Heart right ventricle (tissue), 16 donors: Measurements from ENCODE around the gene ADSS2. TPM values are rescaled to one million over a fixed set of nuclear protein-coding genes. Genes with fewer than 3 reads are reported as not detected.

Experiments used
- ATAC-seq, 8 donors: fragments of 200-7000 bp; cut with Tn5 transposase; one replicate each; pipeline ENCODE4 v1.9.1; 2020; ENCODE audit warnings: mild to moderate bottlenecking in 8 of 8, moderate library complexity in 8 of 8, moderate number of reproducible peaks in 1 of 8
- DNase-seq, 2 donors: peaks; one replicate each; pipeline ENCODE4 v3.0.0-alpha.2; 2020
- H3K27ac ChIP-seq, 10 donors: fragments of 200-600 bp; sonication (generic) in 2 of 10; one replicate each; pipeline versions ENCODE4 v1.5.0 to v1.8.0; 2020 to 2022; ENCODE audit warnings: mild to moderate bottlenecking in 3 of 10
- H3K27me3 ChIP-seq, 7 donors: fragments of 200-600 bp; one replicate each; pipeline ENCODE4 v1.8.0; 2021 to 2022; ENCODE audit warnings: mild to moderate bottlenecking in 2 of 7
- H3K36me3 ChIP-seq, 9 donors: fragments of 200-600 bp; sonication (generic) in 1 of 9; one replicate each; pipeline versions ENCODE4 v1.5.0 to v1.8.0; 2020 to 2022; ENCODE audit warnings: mild to moderate bottlenecking in 2 of 9
- H3K4me1 ChIP-seq, 9 donors: fragments of 200-600 bp; sonication (generic) in 1 of 9; one replicate each; pipeline versions ENCODE4 v1.5.0 to v1.8.0; 2020 to 2022; ENCODE audit warnings: mild to moderate bottlenecking in 4 of 9
- H3K4me3 ChIP-seq, 10 donors: fragments of 200-600 bp; sonication (generic) in 2 of 10; one replicate each; pipeline versions ENCODE4 v1.5.0 to v1.8.0; 2020 to 2022; ENCODE audit warnings: mild to moderate bottlenecking in 7 of 10, moderate library complexity in 2 of 10
- H3K9me3 ChIP-seq, 11 donors: fragments of 200-600 bp in 10 of 11; sonication (generic) in 2 of 11; one replicate each; pipeline versions ENCODE4 v1.5.0 to v1.8.0; 2013 to 2022; ENCODE audit warnings: mild to moderate bottlenecking in 2 of 11, control low read depth in 1 of 11, moderate library complexity in 1 of 11
- CTCF ChIP-seq, 9 donors: fragments of 200-600 bp; sonication (generic) in 2 of 9; IDR thresholded peaks; one replicate each; pipeline versions ENCODE4 v1.5.0 to v1.8.0; 2021 to 2022; ENCODE audit warnings: antibody characterized with exemption in 9 of 9, mild to moderate bottlenecking in 5 of 9, moderate library complexity in 1 of 9
- WGBS, 2 donors: extraction: QIAGEN DNeasy Blood & Tissue Kit; methylation state at CpG; one replicate each; pipeline ENCODE4 v1.1.7; 2013; ENCODE audit warnings: inconsistent platforms in 1 of 2; 5-methylcytosine and 5-hydroxymethylcytosine counted together
- intact Hi-C, 10 donors: fragments of 100-400 bp; cut with DNase I; formaldehyde crosslinking; loops; one replicate each; pipeline versions ENCODE4 v1.11.1 to v1.14.2; 2022
- polyA plus RNA-seq, 2 donors: library from polyadenylated mRNA; stranded (reverse); fragments of 200-250 nt; gene quantifications; one replicate each; pipeline ENCODE4 v1.2.3, GENCODE V29; 2013
- total RNA-seq, 10 donors: library from RNA; stranded (reverse); fragmentation: NEBNext Ultra II Directional in 3 of 10; extraction: Animal tissue kit (Norgen Biotek cat#: 25700) in 3 of 10; gene quantifications; one replicate each; pipeline versions ENCODE4 v1.2.1 to v1.2.4, GENCODE V29; 2021 to 2023
- donor health status: Arrhythmogenic right ventricular cardiomyopathy.
- donor health status: ischemic (EF 13 %, LVEDD 7.1; RV severe dilation, severe dysfunction).
- donor health status: healthy with polysubstance abuse.
- donor health status: DM: no; HTN: yes; CAD: no.
- donor health status: DM: no; HTN: no; CAD: no.
- donor health status: ischemic (EF 25% LVEDD 6.9; RV normal size, moderate dysfunction).
- donor health status: ischemic (EF 25% LVEDD 5.7; RV mildly dilated, moderate dysfunction).
- donor health status: healthy.
- donor health status: DM: yes; HTN: yes; CAD: no.
- donor health status: Ischemic cardiomyopathy.
- donor health status: ischemic (EF 35%, LVEDD 5.7; RV mildly dilated, moderate dysfunction).
- donor health status: nonischemic (EF 11% LVEDD 7.7; RV severe dilation, severe dysfunction).
- donor health status: DM: yes; HTN: yes; CAD: no.
- donor health status: PGD.
- donor health status: ischemic (EF 29% LVEDD 5.4; RV normal size, mild dysfunction).
- donor health status: nonischemic (EF 23%, LVEDD 6.1; RV moderate dilation, normal function).

The ADSS2 gene
- total and polyA plus RNA-seq, 12 donors = 4.5 to 16.2 (median 7.4) TPM

GRCh38 chr1:244371242-244372141 is 80.2 kb downstream of the ADSS2 start:
- Histone ChIP-seq H3K4me1 (no peaks in the 10 kb centered on the region), H3K9me3 (no peaks in the 10 kb centered on the region), H3K27ac (no peak overlapping the region), H3K4me3 (no peak overlapping the region), H3K27me3 (no peaks in the 10 kb centered on the region), H3K36me3 (no peaks in the 10 kb centered on the region)
- ATAC-seq (no peak), DNase-seq (no peak)
- 87 to 88% methylated on average over 11 of the region's 11 CpGs for WGBS, 2 donors
- no peak for TF ChIP-seq CTCF (IDR thresholded peaks at IDR 0.05)
- intact Hi-C loops = no loop called here

- ATAC-seq = no peak
- TF ChIP-seq CTCF (IDR thresholded peaks at IDR 0.05) = no peak
- Histone ChIP-seq H3K27ac (no peak overlapping the region), H3K9me3 (no peaks in the 10 kb centered on the region), H3K27me3 (no peaks in the 10 kb centered on the region), H3K4me1 (no peaks in the 10 kb centered on the region), H3K36me3 (no peaks in the 10 kb centered on the region), H3K4me3 (no peak overlapping the region)
- DNase-seq = no peak
- WGBS, 2 donors = 39 to 42% methylated on average over 8 of the region's 8 CpGs
- intact Hi-C loops = no loop called here
These were observed 81.6 kb downstream of the ADSS2 start for GRCh38 chr1:244370060-244370637.

GRCh38 chr1:244369256-244370057 is 82.3 kb downstream of the ADSS2 start:
- no peaks in the 10 kb centered on the region for H3K4me1 ChIP-seq
- 80% methylated on average over 18 of the region's 18 CpGs for WGBS, 2 donors

More at GRCh38 chr1:244369256-244370057, 82.3 kb downstream of the ADSS2 start:
- DNase-seq (no peak), ATAC-seq (no peak)
- intact Hi-C loops = no loop called here
- no peak overlapping the region for H3K4me3 ChIP-seq
- H3K36me3 ChIP-seq = no peaks in the 10 kb centered on the region
- no peaks in the 10 kb centered on the region for H3K9me3 ChIP-seq
- H3K27me3 ChIP-seq = no peaks in the 10 kb centered on the region
- H3K27ac ChIP-seq = no peak overlapping the region
- TF ChIP-seq CTCF (IDR thresholded peaks at IDR 0.05) = no peak
